ENCODE results near the gene PRDM9.

Gene PRDM9

DNA sequence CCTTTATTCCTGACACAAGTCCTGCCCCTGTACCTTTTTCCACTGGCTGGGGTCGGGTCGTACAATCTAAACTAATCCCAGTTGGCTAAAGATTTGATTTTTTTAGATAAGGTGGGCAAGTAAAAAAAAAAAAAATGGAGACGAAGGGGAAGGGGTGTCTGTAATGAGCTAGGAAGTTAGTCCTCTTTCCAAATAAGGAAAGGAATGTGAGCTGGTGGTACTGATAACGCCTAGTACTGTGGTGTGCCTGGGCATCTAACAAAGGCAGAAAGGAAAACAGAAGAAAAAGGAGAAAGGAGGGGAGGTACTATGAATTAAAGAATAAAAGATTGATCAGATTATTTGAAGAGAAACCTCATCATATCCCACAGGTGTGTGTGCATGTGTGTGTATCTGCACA lies 21.3 kb downstream of the PRDM9 start:
- H4K20me1 ChIP-seq (ENCODE audit: low read depth, low read length), result no peaks in the 10 kb centered on the region
- no peaks in the 10 kb centered on the region for H3F3A ChIP-seq (ENCODE audit: insufficient read depth)
- no peaks in the 10 kb centered on the region for H3K9me3 ChIP-seq (ENCODE audit: insufficient read depth, low read length)
- H3K36me3 ChIP-seq (ENCODE audit: low read length), result no peaks in the 10 kb centered on the region
- H3K27ac ChIP-seq (ENCODE audit: low read depth, low read length), result no peak overlapping the region
- H3K9ac ChIP-seq (ENCODE audit: low read length), result no peak overlapping the region
- H3K4me3 ChIP-seq (ENCODE audit: insufficient read depth, low read length, poor library complexity, severe bottlenecking), result no peak overlapping the region
- no peak overlapping the region for H2AFZ ChIP-seq (ENCODE audit: low read depth, low read length, severe bottlenecking)
- H3K9me2 ChIP-seq (replicated peaks; ENCODE audit: insufficient read depth, low read length), result no peaks in the 10 kb centered on the region
- H3K4me2 ChIP-seq (ENCODE audit: low read depth, low read length, poor library complexity, severe bottlenecking), result no peak overlapping the region
- no peaks in the 10 kb centered on the region for H3K27me3 ChIP-seq (ENCODE audit: low read length)
- no peaks in the 10 kb centered on the region for H3K79me2 ChIP-seq (ENCODE audit: insufficient read depth, low read length)
- no peak for TF ChIP-seq EZH2phosphoT487 (conservative IDR thresholded peaks at IDR 0.05; ENCODE audit: low read length)
- TF ChIP-seq CTCF (IDR thresholded peaks at IDR 0.05; ENCODE audit: insufficient read depth, low read length, poor library complexity, severe bottlenecking), result no peak

DNA sequence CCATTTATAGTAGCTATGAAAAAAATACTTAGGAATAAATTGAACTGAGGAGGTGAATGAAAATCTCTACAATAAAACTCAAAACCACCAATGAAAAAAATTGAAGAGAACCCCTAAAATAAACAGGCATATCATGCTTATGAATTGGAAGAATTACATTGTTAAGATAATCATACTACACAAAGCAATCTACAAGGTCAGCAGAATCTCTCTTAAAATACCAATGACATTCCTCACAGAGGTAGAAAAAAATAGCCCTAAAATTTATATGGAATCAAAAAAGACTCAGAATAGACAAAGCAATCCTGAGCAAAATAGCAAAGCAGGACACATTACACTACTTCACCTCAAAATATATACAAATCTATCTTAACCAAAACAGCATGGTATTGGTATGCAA lies 23.2 kb downstream of the PRDM9 start:
- H3K36me3 ChIP-seq (ENCODE audit: low read length), result no peaks in the 10 kb centered on the region
- no peak overlapping the region for H2AFZ ChIP-seq (ENCODE audit: low read depth, low read length, severe bottlenecking)
- no peaks in the 10 kb centered on the region for H3K79me2 ChIP-seq (ENCODE audit: insufficient read depth, low read length)
- no peak overlapping the region for H3K4me3 ChIP-seq (ENCODE audit: insufficient read depth, low read length, poor library complexity, severe bottlenecking)
- TF ChIP-seq EZH2phosphoT487 (conservative IDR thresholded peaks at IDR 0.05; ENCODE audit: low read length) (no peak), CTCF (IDR thresholded peaks at IDR 0.05; ENCODE audit: insufficient read depth, low read length, poor library complexity, severe bottlenecking) (no peak)
- no peaks in the 10 kb centered on the region for H3K9me3 ChIP-seq (ENCODE audit: insufficient read depth, low read length)
- no peak overlapping the region for H3K4me2 ChIP-seq (ENCODE audit: low read depth, low read length, poor library complexity, severe bottlenecking)
- no peaks in the 10 kb centered on the region for H3K27me3 ChIP-seq (ENCODE audit: low read length)
- no peak overlapping the region for H3K9ac ChIP-seq (ENCODE audit: low read length)
- no peak overlapping the region for H3K27ac ChIP-seq (ENCODE audit: low read depth, low read length)
- H3K9me2 ChIP-seq (replicated peaks; ENCODE audit: insufficient read depth, low read length), result no peaks in the 10 kb centered on the region
- no peaks in the 10 kb centered on the region for H4K20me1 ChIP-seq (ENCODE audit: low read depth, low read length)
- H3F3A ChIP-seq (ENCODE audit: insufficient read depth), result no peaks in the 10 kb centered on the region

DNA sequence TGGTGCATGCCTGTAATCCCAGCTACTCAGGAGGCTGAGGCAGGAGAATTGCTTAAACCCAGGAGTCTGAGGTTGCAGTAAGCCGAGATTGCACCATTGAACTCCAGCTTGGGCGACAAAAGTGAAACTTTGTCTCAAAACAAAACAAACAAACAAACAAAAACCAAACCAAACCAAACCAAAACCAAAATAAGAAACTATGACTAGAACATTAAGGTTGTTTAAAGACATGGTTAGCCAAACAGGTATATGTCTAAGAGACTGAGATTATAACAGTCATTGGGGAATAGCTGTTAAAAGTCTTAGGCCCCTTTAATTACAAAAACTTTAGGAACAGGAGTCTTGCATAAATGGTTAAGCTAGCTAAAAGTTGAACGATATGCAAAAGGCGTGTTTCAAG lies 63.6 kb downstream of the PRDM9 start:
- Histone ChIP-seq H3F3A (ENCODE audit: insufficient read depth) (no peaks in the 10 kb centered on the region), H3K9me2 (replicated peaks; ENCODE audit: insufficient read depth, low read length) (no peaks in the 10 kb centered on the region), H3K27ac (ENCODE audit: low read depth, low read length) (no peak overlapping the region), H3K9me3 (ENCODE audit: insufficient read depth, low read length) (no peaks in the 10 kb centered on the region), H3K9ac (ENCODE audit: low read length) (no peak overlapping the region), H4K20me1 (ENCODE audit: low read depth, low read length) (no peaks in the 10 kb centered on the region), H2AFZ (ENCODE audit: low read depth, low read length, severe bottlenecking) (peak overlapping the region; percentile 41), H3K4me3 (ENCODE audit: insufficient read depth, low read length, poor library complexity, severe bottlenecking) (no peak overlapping the region), H3K27me3 (ENCODE audit: low read length) (no peaks in the 10 kb centered on the region), H3K4me2 (ENCODE audit: low read depth, low read length, poor library complexity, severe bottlenecking) (no peak overlapping the region), H3K79me2 (ENCODE audit: insufficient read depth, low read length) (no peaks in the 10 kb centered on the region), H3K36me3 (ENCODE audit: low read length) (no peaks in the 10 kb centered on the region)
- TF ChIP-seq EZH2phosphoT487 (conservative IDR thresholded peaks at IDR 0.05; ENCODE audit: low read length), result no peak
- no peak for TF ChIP-seq CTCF (IDR thresholded peaks at IDR 0.05; ENCODE audit: insufficient read depth, low read length, poor library complexity, severe bottlenecking)

All from SU-DHL-6 (cell line).